Measurements from ENCODE around the gene DLGAP1.

The DLGAP1 gene

DNA sequence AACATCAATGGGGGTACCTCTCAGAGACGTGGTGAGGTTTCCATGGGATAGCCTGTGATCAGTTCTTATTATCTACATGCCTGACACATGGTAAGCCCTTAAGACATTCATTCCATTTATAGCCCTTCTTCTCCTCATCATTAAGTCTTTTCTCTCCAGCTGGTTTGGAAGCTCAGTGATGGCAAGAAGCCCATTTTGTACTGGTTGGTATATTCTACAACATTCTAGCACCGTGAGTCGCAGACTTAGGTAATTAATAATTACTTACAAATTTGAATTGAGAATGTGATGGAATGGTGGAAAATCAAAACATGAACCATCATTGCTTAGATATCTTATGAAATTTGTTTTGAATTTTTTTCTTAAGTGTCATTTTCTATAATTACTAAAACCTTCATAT, 472.6 kb downstream of the DLGAP1 start:
- no peak for DNase-seq

DNA sequence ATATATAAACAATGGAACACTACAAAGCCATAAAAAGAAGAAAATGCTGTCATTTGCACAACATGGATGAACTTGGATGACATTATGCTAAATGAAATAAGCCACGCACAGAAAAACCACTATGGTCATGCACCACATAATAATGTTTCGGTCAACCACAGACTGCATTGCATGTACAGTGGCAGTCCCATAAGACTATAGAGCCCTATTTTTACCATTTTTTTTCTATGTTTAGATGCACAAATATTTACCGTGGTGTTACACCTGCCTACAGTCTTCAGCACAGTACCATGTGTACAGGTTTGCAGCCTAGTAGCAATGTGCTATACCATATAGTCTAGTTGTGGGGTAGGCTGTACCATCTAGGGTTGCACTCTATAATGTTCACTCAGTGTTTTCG, 476.1 kb downstream of the DLGAP1 start:
- DNase-seq: no peak

DNA sequence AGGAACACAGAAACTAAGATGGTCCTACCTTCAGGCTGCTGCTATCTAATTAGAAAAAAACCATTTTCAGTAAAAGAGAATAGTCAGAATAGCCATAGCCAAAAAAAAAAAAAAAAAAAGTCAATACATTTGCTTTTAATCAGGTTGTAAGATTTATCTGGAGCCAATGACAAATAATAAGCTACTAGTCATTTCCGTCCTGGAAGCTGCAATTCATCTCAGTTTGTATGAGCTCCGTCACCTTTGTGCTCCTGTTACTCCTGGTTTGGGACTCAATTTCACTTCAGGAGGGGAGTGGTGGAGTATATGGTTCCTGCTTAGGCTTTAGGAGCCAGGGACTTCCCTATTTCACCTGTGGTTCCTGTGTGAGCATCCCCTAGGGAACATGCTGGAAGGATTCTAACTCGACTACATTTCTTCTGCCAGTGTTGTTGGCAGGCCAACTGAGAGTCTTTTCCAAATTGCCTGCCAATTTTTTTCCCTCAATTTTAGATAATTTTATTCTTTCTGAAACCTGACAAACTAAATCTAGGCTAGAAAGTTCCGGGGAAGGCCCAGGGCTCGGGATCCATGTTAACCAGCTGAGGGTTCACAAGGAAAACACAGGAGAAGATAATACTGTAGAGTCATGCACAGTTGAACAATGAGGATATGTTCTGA, 481.8 kb downstream of the DLGAP1 start:
- DNase-seq: no peak

DNA sequence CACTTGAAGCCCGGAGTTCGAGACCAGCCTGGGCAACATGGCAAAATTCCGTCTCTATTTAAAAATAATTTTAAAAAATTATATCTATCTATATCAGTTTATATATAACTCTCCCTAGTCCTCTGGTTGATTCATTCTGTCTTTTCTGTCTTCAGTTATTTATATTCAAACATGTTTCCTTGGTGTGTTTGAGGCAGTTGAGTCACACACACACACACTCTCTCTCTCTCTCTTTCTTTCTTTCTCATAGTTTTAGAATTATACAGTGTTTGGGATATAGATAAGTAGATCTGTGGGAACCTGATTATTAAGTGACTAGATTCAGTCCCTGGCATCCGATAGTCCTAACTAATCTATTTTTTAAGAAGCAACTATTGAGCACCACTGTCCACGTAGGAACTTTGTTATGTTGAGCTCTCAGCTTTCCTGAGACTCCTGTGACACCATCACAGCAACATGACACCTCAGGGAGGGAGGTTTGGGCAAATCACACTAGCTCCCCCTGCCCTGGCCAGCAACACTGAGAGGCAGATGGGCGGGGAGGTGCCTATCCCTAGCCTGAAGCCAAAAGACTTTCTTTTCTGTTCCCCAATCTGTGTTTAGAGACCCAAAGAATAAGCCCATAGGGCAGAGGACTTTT, 482.7 kb downstream of the DLGAP1 start:
- DNase-seq: no peak

DNA sequence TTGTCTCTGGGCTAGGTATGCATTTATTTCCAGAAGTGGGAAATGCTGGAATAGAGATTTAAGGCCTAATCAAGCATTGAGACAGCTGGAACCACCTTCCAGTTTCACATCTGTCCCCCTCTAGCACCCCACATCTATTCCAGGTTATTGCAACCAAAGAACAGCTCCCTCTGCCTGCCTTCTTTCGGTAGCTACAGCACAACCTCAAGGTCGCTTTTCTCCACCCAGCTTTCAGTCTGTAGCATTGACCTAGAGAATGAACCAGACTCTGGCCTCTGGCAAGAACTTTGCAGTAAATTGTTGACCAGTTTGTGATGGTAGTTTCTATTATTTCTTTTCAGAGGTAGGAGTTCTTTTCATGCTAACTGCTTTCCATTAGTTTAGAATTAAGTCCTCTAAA, 484.2 kb downstream of the DLGAP1 start:
- no peak for DNase-seq

DNA sequence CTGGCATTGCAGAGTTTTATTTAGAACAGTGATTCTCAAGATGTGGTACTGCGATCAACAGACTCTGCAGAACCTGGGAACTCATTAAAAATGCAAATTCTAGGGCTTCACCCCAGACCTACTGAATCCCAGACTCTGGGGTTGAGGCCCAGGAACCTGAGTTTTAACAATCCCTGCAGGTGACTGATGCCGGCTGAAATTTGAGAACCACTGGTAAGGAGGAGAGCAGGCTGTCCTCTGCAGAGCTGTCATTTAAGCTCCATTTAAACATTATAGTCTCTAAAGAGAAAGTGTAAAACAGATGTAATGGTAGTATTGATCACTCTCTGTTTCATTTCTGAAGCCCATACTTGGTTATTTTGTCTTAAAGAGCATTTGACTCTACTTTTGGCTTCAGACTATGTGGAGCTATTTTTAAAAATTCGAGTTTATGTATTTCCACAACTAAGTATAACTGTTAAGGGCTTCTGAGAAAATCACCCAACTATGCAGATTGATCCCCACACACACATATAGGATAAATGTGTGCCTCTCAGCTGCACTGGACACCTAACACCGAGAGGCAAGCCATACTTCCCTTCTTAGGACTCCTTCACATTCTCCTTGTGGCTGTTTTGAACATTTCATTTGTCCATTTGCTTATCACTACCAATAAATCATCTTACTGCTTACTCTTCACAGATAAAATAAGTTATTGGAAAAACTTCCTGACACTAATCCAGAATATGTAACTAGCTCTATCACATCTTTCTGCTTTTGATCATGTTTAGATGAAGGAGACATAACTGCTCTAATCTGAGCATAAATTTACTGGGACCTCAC, 487.5 kb downstream of the DLGAP1 start:
- DNase-seq: no peak

DNA sequence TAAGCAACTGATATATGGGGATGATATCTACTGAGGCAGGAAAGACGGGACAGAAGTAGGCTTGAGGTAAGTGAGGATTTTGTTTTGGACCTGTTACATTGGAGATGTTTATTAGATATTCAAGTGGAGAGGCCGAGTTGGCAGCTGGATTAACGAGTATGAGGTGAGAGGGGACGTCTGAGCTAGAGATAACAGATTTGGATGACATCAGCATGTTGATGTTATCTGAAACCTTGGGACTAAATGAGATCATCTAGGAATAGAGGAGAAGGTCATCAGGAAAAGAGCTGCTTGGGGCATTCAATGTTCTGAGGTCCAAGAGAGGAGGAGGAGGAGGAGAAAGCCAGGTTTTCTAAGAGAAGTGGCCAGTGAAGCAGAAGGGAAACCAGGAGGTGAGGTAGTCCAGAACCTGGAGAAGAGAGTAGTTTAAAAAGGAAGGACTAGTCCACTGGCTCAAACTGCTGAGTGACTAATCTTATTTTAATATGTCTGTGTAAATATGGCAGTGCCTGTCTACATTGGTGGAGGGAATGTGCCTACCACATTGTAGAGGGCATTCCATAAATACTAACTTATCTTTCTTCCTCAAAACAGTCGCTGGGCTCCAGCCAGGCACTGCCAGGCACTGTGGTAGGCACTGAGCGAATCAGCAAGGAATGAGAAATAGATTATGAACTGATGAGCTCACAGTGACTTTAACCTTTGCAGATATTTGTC, 488.3 kb downstream of the DLGAP1 start:
- DNase-seq: no peak

DNA sequence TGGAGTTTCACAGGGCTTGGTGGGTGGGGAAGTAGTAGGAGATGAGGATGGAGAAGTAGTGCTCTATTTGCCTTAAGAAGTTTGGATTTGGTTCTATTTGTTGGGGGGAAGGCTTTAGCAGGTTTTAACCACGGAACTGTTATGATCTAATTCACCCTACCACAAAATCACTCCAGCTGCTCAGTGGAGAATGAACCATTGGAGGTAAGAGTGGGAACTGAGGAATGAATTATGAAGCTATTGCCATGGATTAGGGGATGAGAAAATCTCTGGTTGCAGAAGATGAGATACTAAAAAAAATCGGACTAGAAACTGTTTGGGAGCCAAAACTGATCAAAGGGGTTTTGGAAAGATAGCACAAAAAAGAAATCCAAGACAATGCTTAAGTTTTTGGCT, 488.9 kb downstream of the DLGAP1 start:
- DNase-seq: no peak

DNA sequence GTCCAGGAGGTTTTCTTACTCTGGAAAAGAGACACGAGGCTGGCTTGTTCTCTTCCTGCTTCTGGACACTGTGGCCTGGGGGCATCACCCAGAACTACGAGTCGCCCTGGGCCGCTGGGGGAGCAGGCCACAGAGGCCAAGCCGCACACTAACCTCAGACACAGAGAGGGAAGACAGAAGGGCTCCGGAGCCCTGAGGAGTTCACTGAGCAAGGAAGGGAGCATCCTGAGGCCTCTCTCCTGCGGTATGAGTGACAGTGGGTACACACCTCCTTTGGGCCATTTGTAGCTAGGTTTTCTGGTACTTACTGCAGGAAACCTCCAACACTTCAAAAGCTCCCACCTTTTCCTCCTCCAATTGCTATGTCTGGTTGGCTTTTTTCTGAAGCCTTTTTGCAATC, 494.1 kb downstream of the DLGAP1 start:
- DNase-seq: no peak

DNA sequence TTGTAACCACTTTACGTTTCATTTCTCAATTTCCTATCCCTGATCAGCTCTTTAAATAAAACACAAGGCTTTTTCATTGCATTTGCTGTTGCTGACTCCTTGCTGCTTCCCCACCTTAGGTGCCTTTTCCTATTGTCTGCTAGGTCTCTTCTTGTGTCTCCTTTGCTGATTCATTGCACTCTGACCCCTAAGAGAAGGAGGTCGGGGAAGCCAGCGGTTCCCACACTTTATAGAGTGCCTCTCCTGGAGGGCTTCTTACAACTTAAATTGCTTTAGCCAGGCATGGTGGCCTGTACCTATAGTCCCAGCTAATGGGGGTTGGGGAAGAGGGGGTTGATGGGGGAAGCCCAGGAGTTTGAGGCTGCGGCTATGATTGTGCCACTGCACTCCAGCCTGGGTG, 495.0 kb downstream of the DLGAP1 start:
- DNase-seq: no peak

DNA sequence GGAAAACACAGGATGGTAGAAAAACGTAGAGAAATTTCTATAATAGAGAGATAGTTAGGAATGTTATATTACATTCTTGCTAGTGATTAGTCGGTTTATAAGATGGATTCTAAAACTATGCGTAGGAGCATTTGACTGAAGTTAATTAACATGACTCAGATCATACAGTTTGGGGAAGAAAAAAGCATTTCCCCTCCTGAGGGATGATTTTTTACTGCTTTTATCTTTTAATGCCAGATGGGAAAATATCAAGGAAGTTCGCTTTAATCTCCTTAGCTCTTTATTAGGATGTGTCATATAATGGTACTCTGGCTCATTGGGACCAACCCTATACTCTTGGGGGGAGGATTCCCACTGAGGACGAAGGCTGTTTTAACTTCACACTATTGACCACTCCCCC, 503.1 kb downstream of the DLGAP1 start:
- DNase-seq: no peak

DNA sequence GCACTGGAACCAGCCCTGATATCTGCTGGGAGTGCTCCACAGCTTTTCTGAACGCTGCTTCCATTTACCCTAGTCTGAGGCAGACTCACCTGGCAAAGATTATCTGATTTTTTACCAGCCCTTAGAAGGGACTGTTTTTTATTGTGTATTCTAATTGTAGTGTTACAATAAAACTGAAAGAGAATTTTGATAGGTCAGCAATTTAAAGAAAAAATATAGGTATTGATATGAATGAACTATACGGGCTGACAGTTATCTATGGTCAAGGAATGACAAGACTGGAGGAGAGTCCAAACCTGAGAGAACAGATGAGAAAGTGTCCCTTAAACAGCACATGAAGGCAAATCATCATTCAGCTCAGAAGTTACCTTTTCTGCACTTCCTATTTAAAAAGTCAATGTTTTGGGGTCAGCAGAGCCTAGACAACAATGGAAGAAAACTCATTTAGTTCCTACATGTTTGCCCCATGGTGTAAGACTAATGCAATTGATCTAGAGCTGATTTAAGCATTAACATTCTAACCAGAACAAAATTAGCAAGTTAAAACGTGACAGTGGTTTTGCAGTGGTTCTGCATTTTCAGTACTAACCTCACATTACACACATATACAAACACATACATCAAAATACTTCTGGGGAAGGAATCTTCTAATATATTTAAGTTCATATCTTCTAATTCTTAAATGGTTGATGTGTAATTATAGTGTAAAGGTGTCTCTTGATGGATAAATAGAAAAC, 504.3 kb downstream of the DLGAP1 start:
- DNase-seq: no peak

DNA sequence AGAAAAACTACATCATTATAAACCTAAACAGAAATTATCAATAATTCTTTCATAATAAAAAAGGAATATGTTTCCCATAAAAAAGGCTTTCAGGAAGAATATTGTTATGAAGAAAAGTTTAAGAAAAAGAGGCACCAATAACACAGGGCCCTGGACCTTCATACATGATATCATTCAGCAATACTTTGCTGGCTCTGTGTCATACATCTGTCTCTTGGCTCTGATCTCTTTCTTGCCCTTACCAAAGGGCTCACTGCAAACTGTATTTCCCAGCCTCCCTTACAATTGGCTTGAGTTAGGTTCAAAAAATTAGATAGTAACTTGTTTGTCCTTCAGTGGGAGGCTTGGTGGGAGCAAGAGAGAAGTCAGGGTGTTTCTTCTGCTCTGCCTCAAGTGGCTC, 506.1 kb downstream of the DLGAP1 start:
- no peak for DNase-seq

DNA sequence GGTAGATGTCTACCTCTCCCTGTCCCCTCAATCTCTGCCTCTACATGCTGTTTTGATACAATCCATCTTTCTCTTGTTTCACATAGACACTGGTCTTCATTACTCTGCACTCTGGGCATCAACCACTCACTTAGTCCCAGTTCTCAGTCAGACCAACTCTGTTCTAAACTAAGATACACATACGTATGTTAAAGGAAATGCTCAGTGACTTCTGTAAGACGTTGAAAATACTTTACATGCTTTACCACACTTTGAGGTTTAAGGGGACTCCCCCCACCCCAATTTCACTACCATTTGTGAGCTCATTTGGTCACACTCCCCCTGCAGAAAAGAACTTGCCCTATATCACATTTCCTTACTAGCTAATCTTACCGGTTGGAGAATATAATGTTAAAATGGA, 507.7 kb downstream of the DLGAP1 start:
- no peak for DNase-seq

DNA sequence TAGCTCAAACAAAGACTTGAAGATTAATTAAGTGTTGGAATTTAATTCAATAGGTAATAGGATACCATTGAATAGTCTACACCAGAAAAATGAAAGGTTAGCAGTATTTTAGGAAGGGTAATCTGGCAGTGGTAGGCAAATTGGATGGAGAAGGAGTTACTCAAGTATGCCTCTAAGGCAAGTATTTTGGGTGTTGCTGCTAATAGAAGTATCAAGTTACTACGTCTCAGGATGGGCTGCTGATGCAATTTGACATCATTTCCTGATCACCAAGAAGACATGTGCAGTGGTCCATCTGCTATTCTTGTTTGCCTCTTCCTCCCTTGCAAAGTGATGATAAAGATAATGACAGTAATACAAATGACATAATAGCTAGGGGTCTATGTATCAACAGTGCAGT, 519.8 kb downstream of the DLGAP1 start:
- no peak for DNase-seq

DNA sequence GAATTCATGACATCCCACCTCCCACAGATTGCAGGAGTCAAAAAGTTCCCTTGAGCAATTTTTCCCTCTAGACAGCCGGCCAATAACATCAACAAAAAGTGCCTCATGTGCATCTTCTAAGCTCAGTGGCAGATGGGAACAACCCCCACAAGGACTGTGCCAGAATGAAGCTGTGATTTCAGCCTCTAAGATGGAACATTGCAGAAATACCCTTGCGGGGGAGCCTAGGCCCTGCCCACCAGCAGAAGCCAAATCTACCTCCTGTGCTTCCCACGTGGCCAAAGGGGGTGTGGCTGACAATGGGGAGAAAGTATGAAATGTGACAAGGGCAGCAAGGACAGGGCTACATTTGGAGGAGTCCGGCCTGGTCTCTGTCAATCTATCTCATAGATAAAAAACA, 522.8 kb downstream of the DLGAP1 start:
- DNase-seq: no peak

DNA sequence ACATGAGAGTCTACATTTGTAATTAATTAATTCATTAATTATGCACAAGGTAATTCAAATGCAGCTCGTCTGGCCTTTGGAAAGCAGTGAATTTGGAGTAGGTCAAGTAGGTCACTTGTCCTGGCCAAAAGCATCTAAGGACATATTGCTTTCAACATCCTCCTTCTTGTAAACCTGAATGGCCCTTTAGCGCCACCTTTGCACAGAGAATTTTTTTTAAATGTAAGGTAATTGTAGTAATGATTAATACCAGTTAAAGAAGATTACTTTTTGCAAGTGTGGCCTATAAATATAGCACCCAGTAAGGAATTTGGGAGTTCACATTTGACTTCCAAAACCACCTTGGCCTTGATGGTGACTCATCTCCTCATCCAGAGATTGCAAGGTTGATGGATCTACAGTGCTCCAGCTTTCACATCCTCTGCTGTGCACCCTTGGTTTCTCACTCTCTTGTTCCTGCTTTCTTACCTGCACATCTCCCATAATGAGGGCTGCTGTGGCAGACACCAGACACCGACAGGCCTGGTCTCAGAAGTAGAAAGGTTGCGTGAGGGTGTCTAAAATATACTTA, 523.5 kb downstream of the DLGAP1 start:
- DNase-seq: no peak

DNA sequence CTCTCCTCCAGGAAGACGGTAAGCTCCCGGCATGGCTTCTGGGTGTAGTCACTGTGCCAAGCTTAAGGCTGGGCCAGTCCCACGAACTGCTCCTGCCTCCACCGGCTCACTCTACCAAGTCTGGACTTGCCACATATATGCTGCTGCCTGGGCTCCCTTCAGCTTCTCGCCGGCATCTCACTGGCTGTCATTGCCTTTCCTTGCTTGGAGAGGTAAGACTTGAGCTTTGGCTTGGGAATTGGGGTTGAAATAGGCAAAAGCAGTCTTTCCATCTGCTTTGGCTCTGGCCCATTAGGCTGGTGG, 524.1 kb downstream of the DLGAP1 start:
- no peak for DNase-seq

DNA sequence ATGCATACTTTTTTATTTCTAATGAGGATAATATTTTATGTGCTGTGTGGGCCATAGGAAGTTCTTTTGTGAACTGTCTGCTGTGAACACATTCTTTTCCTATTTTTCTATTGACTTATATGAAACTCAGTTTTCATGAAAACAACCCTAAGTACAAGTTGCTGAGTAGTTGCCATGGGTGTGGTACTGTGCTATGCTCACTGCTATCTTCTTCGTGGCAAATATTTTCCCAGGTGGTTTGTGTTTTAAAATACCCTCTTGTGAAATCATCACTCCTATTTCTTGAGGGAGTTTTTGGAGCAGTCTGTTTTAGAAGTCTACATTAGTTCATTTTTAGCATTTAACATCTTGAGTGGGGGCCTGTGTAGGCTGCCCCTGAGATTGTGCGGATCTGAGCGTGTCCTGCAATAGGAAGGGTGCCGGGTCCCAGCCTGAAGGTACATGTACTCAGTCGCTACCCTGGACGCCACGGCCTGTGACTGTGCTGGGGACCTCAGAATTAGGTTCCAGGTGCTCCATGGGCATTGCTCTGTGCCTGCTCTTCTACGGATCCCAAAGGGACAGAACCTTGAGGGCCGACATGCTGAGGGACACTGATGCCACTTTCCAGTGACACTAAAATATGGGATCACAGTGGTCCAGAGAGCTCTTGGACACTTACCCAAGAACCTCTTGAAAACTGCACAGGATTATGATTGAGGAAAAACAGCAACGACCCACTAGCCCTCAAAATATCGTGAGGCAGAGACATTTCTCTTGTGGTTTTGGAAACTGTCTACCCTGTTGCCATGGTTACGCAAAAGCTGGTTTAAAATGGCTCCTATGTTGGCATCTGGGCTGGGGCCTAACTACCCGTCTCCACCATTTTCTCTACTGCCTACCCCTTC, 524.7 kb downstream of the DLGAP1 start:
- no peak for DNase-seq

DNA sequence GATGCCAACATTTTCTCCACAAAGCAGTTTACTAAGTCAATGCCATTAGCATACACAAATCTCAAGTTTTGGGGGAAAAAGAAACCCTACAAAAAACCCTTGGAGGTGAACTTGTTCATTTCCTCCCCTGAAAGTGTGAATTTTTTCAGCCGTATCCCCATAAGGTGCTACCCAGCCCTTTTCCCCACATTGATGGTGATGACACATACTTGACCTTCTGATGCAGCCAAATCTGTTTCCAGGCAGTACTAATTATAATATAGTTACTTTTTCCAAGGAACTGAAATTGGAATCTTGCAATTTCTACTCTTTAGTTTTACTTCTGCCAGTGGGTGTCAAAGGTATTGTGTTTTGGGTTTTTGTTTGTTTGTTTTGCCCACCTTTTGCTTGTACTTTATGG, 530.7 kb downstream of the DLGAP1 start:
- no peak for DNase-seq

DNA sequence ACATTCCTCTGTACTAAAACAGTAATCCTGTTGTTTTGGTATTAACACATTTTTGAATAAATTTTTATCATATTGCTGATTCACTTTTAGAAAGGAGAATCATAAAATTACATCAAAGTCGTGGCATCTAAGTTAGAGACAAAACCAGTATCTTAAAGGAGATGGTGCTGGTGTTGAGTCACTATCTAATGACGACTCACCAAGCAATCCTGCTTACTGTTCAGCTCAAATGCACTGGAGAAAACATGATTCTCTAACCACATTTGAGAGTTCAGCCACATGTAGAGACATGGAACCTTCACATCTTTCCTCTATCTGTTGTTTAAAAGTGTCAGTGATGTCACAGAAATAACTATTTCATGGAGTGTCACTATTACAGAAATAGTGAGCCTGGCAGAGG, 531.4 kb downstream of the DLGAP1 start:
- DNase-seq: no peak

DNA sequence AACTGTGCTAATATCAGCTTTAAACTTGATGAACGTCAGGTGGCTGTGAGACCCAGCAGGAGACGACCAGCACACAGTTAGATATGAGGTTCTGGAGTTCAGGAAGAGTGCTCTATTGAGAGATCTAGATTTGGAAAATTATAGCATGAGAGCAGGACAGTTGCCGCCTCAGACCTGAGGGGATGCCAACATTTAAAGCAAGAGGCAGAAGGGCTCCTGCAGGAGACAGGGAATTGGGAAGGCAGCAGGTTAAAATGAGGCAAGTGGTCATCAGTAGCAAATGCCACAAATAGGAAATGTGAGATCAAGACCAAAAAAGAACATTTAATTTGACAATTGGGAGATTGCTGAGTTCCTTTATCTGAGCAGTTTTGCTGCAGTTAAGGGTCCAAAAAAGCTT, 533.3 kb downstream of the DLGAP1 start:
- no peak for DNase-seq

Measured in cortex of kidney (tissue), 1 donor.